IMR-90 (cell line): Measurements from ENCODE around the gene FEZF2.

ENCODE experiments used
- CEBPB ChIP-seq: IDR thresholded peaks from 2 replicates; pipeline ENCODE4 v1.6.1; 2012; ENCODE audit warnings: low read depth, low read length, improper control_type of control experiment
- CHD1 ChIP-seq: IDR thresholded peaks from 2 replicates; pipeline ENCODE4 v1.6.1; 2012; ENCODE audit warnings: low read depth, low read length, improper control_type of control experiment
- CTCF ChIP-seq: conservative IDR thresholded peaks from 2 replicates; pipeline ENCODE4 v1.5.1; 2012; ENCODE audit warnings: mild to moderate bottlenecking, low read depth, low read length, improper control_type of control experiment
- ELK1 ChIP-seq: fragments of 150-350 bp; IDR thresholded peaks from 2 replicates; pipeline ENCODE4 v1.6.1; 2016; ENCODE audit warnings: low read depth, mild to moderate bottlenecking, low read length, moderate library complexity, borderline replicate concordance
- FOS ChIP-seq: fragments of 150-350 bp; IDR thresholded peaks from 2 replicates; pipeline ENCODE4 v1.6.1; 2016; ENCODE audit warnings: low read depth, low read length
- MAFK ChIP-seq: IDR thresholded peaks from 2 replicates; pipeline ENCODE4 v1.6.1; 2012; ENCODE audit warnings: low read depth, low read length, improper control_type of control experiment
- NFE2L2 ChIP-seq: fragments of 150-350 bp; IDR thresholded peaks from 2 replicates; pipeline ENCODE4 v1.6.1; 2016; ENCODE audit warnings: low read depth, mild to moderate bottlenecking, low read length
- POLR2A ChIP-seq: IDR thresholded peaks from 2 replicates; pipeline ENCODE4 v1.6.1; 2012; ENCODE audit warnings: mild to moderate bottlenecking, low read depth, low read length
- RAD21 ChIP-seq: IDR thresholded peaks from 2 replicates; pipeline ENCODE4 v1.6.1; 2012; ENCODE audit warnings: low read length, improper control_type of control experiment
- RCOR1 ChIP-seq: IDR thresholded peaks from 2 replicates; pipeline ENCODE4 v1.6.1; 2012; ENCODE audit warnings: mild to moderate bottlenecking, low read length, improper control_type of control experiment; ENCODE audit not compliant: insufficient replicate concordance
- RFX5 ChIP-seq: IDR thresholded peaks from 2 replicates; pipeline ENCODE4 v1.8.0; 2012; ENCODE audit warnings: low read depth, mild to moderate bottlenecking, low read length, moderate library complexity
- SMC3 ChIP-seq: fragments of 150-350 bp; IDR thresholded peaks from 2 replicates; pipeline ENCODE4 v1.6.1; 2016; ENCODE audit warnings: low read depth, mild to moderate bottlenecking, antibody characterized with exemption, low read length, moderate library complexity

- TF ChIP-seq CTCF (no peak), POLR2A (no peak), CHD1 (no peak), RCOR1 (no peak), RAD21 (no peak), RFX5 (no peak), CEBPB (no peak), MAFK (no peak), ELK1 (no peak), NFE2L2 (no peak), SMC3 (no peak), FOS (no peak)
These were observed 5.6 kb upstream of the FEZF2 start for GRCh38 chr3:62378921-62379320.
